Measurements from ENCODE around the gene NRAS.

GRCh38 chr1:114750780-114751179 lies 34.2 kb upstream of the NRAS start:
- TF ChIP-seq CTCF (IDR thresholded peaks at IDR 0.05; ENCODE audit: poor library complexity) (no peak), EZH2 (IDR thresholded peaks at IDR 0.05; ENCODE audit: borderline replicate concordance) (no peak), EZH2phosphoT487 (IDR thresholded peaks at IDR 0.05; ENCODE audit: low read depth, severe bottlenecking, unreplicated experiment) (no peak)
